GM12864 (cell line): Measurements from ENCODE around the gene PLPPR5.

Experiments used
- DNase-seq: peaks from one replicate; pipeline ENCODE4 v3.0.0-alpha.2; 2011; ENCODE audit warnings: low read depth
- H3K4me3 ChIP-seq: 2 replicates; pipeline ENCODE4 v1.5.1; 2011; ENCODE audit warnings: mild to moderate bottlenecking, low read depth, low read length, control low read depth
- CTCF ChIP-seq: IDR thresholded peaks from 2 replicates; pipeline ENCODE4 v1.5.1; 2011; ENCODE audit warnings: low read depth, mild to moderate bottlenecking, moderate library complexity, low read length, control low read depth, inconsistent platforms; ENCODE audit errors: missing control alignments

Gene PLPPR5

GRCh38 chr1:98865796-98866195, 138.9 kb downstream of the PLPPR5 start:
- no peak for TF ChIP-seq CTCF
- no peak for DNase-seq
- no peak overlapping the region for H3K4me3 ChIP-seq

GRCh38 chr1:98860329-98860728, 144.3 kb downstream of the PLPPR5 start:
- TF ChIP-seq CTCF: no peak
- no peak for DNase-seq
- H3K4me3 ChIP-seq: no peak overlapping the region

- no peak overlapping the region for H3K4me3 ChIP-seq
- TF ChIP-seq CTCF: no peak
- no peak for DNase-seq
These were observed 150.5 kb downstream of the PLPPR5 start for GRCh38 chr1:98854137-98854536.

GRCh38 chr1:98849969-98850636, 154.6 kb downstream of the PLPPR5 start:
- DNase-seq: no peak
- H3K4me3 ChIP-seq: no peak overlapping the region
- TF ChIP-seq CTCF: no peak

- TF ChIP-seq CTCF: no peak
- no peak overlapping the region for H3K4me3 ChIP-seq
These were observed 162.4 kb downstream of the PLPPR5 start for GRCh38 chr1:98842241-98842640.

More at GRCh38 chr1:98842241-98842640, 162.4 kb downstream of the PLPPR5 start:
- no peak for DNase-seq
